ENCODE results near the gene MALL.

GRCh38 chr2:110140401-110140800 is 24.8 kb upstream of the MALL start:
- TF ChIP-seq CTCF (IDR thresholded peaks at IDR 0.05 in 2 of 3, conservative IDR thresholded peaks at IDR 0.05 in 1 of 3; ENCODE audit: insufficient read depth in 2 of 3, low read depth in 1 of 3, low read length in 3 of 3) (no peak), LEF1 (IDR thresholded peaks at IDR 0.05) (no peak), MXI1 (IDR thresholded peaks at IDR 0.05; ENCODE audit: low read depth, low read length) (no peak), ARNT (IDR thresholded peaks at IDR 0.05) (no peak), NR2F6 (CRISPR knock-in tag; IDR thresholded peaks at IDR 0.05) (no peak), CLOCK (CRISPR knock-in tag; IDR thresholded peaks at IDR 0.05; ENCODE audit: borderline replicate concordance) (no peak), ZNF174 (CRISPR knock-in tag; IDR thresholded peaks at IDR 0.05) (no peak), RBBP5 (IDR thresholded peaks at IDR 0.05; ENCODE audit: borderline replicate concordance, insufficient read depth, low read length, poor library complexity, severe bottlenecking) (no peak)
